ENCODE measurements around the gene ELL.

The ELL gene

DNA sequence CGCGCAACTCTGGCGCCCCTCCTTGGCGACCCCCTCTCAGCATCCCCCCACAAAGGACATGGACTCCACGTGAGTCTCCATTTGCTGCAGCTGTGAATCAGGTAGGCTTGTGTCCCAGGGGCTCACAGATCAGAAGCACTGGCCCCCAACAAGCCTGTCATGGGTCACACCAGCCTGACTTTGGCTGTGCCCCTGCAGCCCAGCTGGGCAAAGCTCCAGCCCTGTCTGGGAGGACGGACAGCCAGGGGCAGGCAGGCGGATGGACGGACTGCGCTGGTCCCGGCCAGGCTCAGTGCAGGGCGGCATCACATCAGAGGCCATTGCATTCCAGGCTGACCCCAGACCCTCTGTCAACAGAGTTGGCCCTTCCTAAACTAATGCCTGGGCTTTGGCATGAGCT lies 55.5 kb downstream of the ELL start:
- no peak for DNase-seq

DNA sequence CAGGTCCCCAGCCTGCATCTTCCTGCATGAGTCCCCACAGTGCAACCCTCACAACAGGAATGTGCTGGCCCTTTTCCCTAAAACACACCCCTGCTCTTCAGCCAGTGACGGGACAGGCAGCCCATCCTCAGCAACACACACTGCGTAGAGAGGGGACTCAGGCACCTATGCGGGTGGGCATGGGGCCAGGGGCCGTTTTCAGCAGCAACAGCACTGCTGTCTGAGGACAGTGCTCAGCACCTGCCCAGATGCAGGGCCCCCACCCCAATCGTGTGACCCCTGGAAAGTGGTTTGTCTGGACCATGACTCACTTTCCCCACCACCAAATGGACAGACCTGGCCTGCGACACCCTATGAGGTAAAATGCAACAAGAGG lies 55.9 kb downstream of the ELL start:
- no peak for DNase-seq

DNA sequence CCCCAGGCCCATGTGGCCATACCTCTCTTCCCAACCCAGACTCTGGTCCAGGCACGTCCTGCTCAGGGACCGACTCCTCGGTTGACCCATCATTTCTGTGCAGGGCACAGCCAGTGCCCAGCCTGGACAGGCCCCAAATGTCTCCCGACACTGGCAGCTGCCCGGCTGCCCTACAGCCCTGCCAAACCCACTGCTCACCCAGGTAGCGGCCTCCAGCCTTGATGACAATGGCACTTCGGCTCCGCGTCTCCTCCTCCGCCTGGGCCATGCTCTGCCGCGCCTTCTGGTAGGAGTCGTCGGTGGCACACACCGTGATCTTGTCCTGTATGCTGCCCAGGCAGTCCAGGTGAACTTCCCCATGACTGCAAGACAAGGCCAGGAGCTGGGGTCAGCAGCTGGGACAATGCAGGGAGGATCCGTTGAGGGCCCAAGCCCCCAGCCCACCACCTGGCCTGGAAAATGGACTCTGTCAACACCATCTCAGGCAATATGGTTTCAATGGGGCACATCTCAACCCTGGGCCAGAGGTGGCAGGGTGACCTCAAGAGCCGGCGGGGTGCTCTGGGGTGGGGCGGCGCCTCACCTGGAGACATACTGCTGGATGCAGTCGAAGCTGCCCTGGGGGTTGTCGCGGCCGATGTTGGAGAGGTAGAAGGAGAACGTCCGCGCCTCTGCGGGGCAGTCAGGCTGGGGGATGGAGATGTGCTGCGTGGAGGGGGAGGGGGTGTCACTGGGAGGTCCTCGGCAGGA lies 56.5 kb downstream of the ELL start:
- no peak for DNase-seq

DNA sequence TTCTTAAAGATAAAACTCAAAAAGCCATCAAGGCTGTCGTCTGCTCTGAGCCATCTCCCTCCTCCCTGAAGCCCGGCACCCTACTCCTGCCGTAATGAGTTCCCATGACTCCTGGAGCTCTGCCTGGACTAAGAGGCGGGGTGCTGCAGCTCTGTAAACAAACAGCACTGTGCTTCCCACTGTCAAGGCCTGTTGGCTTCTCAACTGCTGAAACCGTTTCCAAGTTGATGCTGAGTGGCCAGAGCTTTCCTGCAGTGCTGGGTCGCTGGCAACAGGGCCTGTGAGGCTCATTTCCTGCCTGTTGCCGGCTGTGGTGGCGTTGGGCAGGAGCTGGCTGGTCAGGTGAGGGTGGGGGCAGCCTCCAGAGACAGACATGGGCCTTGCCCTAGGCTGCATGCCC lies 57.2 kb downstream of the ELL start:
- DNase-seq = peak; percentile 18 to 76

DNA sequence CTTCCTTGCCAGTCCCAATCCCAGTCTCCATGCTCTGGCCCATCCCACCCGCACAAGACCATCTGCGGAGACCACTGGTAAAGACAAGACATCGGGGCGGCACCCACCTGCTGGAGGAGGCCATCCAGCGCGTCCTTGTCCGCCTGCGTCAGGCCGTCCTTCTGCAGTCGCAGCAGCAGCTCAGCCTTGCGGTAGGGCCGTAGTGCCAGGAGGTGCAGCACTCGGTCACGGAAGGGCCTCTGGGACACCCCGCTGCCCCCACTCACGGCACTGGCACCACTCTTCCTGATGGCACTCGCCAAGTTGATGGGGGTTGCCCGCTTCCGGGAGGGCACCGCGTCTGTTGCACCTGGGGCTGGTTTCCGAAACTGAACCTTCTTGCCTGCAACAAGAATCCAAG lies 60.4 kb downstream of the ELL start:
- DNase-seq = no peak

DNA sequence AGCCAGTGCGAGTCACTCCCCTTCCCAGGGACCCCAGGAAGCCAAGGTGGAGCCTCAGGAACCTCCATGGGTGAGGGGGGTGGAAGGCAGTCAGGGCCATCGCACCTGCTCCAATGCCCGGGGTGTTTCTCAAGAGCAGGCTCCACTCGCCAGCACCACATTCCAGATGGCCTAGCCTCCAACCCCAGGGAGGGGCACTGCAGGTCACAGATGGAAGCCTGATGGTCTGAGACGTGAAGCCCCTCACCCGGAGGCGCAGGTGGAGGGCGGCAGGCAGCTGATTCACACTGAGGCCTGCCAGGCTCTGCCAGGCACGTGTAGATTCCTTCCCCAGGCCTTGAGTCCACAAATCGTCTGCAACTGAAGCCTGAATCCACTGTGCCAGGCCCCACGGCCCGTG lies 61.0 kb downstream of the ELL start:
- DNase-seq = no peak

DNA sequence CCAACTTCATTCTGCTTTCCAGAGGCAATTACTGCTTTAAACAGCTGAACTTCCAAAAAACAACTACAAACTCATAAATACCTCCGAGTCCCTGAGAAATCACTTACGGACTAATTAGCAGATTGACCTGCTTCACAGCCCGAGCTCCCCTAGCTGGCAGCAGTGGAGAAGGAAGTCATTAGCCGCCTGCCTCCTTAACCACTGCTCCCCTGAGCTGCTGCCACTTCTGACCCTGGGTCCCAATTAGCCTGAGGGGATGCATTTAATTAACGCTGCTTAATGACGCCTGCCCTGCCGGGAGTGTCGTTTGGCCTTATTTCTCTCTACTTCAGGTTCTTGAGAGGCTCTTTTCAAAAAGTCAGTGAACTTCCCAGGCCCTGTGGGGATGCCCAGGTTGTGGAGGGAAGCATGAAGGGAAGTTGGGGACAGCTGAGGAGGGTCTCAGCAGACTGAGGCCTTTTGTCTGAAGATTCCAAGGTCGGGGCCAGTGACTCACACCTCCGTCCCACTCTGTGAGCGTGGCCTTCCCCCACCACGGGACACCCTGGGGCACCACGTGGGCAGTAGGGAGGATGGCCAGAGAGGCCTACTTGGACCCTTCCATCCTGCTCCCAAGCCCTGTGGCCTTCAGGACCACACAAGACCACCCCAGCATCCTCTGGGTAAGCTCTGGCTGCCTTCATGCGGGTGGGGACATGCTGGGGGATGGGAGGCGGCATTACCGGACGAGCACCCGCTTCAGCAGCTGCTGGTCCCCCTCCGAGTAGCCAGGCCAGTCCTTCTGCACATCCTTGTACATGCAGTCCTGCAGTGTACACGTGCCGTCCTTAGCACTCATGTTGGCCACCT lies 64.2 kb downstream of the ELL start:
- no peak for DNase-seq

DNA sequence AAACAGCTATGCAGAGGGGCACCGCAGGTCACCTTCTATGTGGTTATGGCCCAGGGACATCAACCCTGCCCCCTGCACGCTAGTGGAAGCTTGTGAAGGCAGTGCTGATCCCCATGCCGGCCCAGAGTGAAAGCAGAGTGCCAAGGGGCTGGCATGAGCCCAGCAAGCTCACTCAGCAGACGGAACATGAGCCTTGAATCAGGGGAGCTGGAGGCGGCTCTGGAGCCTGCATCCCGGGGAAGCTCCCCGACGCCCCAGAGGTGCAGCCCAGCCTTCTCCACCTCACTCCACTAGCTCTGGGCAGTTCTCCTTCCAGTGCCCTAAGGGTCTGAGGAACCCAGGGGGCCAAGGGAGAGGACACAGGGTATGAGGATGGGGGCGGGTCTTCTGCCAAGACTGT lies 64.9 kb downstream of the ELL start:
- peak; percentile 37 to 69 for DNase-seq

DNA sequence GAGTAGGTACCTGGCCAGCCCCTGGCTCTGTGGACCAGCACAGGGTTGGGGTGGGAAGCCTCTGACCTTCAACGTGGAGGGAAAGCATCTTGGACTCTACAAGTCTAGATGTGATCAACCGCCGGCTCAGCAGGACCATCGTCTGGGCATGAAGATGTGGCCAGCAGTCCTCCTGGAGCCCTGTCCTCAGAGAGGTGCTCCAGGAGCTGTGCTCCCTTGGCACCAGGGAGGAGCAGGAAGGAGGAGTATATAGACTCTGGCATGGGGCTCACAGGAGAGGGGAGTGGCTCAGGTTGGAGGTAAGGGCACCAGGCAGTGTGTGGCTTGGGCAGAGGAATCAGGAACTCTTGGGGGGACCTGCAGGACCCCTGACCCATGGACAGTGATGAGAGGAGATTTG lies 65.6 kb downstream of the ELL start:
- no peak for DNase-seq

DNA sequence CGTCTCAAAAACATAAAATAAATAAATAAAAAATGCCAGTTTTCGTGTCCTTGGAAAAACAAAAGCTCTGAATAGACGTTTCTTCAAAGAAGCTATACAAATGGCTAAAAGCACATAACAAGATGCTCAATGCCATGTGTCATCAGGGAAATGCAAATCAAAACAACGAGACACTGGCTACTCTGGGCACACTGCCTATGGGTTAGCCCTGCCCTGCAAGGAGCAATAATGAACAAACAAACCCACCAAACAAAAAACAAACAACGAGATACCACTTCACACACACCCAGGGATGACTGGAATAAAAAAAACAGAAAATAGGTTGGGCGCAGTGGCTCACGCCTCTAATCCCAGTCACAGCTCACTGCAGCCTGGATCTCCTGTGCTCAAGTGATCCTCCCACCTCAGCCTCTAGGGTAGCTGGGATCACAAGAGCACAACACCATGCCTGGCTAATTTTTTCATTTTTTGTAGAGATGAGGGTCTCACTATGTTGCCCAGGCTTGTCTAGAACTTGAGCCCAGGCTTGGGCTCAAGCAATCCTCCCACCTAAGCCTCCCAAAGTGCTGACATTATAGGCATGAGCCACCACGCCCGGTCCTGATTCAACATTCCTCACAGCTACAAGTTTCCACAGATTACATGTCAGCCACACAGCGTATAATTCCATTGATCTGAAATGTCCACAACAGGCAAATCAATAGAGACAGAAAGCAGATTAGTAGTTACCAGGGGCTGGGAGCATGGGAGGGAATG lies 68.4 kb downstream of the ELL start:
- no peak for DNase-seq

DNA sequence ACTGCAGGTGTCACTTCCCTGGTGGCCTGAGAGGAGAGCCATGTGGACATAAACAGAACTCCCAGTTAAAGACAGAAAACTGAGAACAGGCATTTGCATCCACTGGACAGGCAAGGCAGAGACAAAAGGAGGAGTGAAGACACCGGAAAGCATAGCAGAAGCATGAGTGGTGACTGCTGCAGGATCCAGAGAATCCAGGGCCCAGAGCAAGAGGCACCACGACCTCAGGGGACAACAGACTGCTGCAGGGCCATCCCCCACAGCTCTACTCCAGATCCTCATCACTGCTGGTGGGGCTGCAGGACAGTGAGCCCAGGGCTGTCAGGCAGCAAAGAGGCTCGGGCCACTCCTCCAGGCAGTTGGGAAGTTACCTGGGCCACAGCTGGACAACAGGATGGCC lies 69.5 kb downstream of the ELL start:
- DNase-seq = no peak

DNA sequence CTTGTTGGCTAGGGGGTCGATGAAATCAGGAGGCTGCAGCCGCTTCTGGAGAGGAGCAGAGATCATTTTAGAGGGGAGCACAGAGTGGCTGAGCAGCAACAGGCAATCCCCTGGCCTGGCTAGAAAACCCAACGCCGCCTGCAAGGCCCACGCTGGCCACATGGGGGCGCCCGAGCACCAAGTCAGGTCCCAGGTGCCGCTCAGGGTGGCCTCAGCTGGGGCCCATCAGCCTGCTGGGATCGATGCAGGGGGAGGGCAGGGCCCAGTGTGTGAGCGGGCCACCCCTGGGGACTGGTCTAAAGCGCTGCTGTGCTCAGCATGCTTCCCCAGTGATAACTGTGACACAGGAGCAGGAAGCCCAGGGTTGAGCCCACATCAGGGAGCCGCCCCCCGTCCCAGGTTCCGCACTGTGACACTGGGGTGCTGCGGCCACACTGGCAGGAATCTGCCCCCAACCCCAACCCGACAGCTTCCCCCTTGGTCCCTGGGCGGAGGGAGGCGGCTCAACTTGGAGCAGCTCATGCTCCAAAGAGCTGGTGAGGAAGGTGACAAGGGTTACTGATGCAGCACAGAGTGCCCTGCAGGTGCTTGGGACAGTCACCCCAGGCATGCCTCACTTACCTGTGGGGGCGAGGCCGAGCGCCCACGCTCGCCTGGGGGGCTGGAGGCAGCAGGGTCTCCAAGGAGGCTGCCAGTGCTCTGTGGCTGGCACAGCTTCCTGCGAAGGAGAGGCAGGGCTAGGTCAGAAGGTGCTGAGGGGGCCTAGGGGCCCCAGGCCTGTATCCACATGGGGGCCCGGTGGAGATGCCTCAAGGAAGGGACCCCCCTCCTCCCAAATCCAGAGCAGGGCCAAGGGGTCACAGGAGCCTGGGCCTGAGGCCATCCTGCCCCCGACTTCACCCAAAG lies 70.7 kb downstream of the ELL start:
- DNase-seq = peak; percentile 51 to 84

DNA sequence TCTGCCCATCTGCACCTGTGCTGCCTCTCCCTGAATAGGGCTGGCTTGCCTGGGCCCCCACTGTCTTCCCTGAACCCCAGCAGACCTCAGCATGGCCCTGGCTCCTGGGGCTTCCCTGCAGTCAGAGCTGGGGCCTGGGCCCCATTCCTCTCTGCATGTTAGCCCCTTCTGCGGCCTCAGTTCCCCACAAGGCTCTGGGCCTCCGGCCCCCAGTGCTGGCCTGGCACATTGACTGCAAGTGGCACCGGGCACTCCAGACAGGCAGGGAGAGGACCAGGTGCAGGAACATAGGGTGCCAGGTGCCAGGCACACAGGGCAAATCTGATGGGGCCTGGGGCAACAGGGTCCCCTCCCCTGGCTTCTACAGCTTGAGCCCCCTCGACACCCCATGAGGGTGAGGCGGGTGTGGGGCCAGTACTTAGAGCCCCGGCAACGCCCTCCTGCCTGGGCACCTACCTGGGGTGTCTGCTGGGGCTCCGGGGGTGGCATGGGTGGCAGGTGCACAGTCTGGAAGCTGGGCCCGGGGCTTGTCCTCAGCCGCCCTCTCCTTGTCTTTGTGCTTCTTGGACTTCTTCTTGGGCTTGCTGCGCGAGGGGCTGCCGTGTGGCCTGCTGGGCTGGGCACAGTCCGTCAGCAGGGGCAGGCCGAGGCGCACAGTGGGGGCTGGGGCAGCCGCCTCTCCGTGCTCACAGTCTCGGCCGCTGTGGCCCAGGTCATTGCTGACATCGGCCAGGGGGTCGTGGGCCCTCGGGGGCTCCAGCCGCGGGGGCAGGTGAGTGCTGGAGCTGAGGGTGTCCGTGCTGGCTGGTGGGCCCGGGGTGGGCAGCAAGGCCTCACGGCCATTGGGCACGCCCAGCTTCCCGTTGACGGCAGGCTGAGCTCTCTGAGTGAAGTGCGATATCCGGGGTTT lies 71.6 kb downstream of the ELL start:
- DNase-seq = no peak

DNA sequence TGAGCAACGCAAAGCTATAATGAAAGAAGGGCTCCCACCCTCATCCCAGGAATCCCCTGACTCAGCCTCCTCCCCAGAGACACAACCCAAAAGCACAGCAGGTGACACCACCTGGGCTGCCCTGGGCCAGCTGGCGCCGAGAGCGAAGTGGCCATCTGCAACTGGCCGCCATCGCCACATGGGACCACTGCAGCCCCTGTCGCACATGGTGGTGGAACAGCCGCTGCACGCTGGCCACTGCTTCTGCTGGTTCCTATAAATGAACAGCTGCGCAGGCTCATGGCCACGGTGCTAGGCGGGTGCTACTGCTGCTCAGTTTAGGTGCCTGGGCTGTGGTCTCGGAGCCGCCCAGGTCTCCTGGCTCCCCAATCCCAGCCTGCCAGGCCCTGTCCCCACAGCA lies 72.3 kb downstream of the ELL start:
- DNase-seq = no peak

DNA sequence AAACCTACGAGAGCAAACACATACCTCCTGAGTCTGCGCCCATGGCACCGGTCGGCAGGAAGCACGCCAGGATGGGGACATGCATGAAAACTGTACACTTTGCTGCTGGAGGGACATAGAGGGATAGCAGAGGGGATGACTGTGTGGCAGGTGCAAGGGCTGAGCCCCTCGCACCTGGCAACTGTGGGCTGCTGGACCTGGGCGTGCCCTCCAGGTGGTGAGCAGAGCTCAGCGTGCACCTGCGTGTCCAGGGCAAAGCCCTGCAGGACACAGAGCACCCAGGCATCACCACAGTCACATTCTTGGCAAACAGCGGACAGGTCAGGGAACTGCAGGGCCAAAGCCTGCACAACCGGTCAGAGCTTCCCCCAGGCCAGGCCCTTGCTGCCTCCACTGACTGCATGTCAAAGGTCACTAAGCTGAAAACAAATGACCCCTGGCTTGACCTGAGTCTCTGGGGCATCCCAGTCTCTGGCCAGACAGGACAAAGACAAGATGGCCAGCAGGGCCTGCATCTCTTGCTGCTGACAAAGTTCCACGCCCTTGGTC lies 75.0 kb downstream of the ELL start:
- DNase-seq = no peak

DNA sequence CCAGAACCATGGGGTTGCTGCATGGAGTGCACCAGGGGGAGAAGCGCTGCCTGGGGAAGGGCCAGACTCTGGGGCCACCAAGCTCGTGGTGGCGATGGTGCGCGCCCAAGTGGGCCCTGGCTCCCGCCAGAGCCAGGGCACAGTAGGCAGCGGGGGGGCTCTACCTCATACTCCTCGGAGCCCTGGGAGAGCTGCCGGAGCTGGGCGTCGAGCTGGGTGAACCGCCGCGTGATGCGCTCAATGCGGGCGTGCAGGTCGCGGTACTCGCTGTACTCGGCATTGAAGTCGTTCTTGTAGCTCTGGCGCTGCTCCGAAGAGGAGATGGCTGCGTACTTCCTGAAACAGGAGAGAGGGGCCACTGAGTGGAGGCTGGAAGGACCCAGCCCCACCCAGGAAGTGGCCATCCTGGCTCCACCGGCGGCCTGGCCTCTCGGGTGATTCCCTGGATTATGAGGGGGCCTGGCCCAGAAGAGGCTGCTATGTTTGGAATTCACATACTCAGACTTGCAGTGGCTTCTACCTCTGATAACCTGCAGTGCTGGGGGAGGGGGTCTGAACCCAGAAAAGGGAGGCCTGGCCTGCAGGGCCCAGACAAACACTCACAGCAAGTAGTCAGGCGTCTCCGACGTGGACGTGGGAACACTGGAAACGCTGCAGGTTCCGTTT lies 75.6 kb downstream of the ELL start:
- DNase-seq = no peak

DNA sequence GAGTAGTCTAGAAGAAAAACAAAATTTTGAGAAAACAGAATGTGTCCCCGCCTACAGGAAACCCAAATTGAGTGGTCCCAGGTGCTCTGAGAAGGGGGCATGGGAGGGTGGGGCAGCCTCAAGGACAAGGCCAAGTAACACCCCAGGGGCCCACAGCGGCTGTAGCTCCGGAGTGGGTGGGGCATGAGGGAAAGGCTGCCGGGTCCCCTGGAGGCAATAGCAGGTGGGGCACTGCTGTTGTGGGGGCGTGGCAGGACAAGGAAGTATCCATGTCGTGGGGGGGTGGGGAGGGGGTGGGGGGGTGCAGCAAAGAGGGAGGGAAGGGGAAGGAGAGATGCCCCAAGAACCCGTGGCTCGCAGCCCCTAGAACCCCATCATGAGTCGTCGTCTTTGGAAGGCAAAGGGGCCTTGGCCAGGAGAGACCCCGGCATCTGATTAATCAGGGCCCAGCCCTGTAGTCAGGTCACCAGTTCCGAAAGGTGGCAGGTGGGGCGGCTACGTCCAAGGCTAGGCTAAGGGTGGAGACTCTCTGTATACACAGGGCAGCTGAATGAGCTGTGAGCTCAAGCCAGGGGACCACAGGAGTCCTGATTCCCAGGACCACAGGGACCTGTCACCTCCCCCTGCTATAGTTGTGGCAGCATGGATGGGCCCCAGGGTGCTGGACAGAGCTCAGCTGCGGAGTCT lies 76.5 kb downstream of the ELL start:
- DNase-seq = no peak

DNA sequence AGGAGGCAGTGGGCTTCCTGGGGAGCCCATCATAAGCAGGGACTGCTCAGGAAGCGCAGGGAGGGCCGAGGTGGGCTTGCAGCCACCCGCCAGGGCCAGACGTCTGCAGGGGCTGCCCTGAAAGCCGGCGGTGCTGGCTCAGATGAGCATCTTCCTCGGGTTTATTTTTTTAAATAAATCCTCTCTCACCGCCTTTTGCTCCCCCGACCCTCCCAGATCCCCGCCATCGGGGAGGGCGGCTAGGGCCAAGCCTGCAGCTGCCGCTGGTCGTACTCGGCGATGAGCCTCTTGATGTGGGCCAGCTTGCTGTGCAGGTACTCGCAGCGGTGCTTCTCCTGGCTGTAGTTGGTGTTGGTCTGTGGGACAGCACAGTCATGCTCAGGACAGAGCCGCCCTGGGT lies 77.4 kb downstream of the ELL start:
- DNase-seq = no peak

DNA sequence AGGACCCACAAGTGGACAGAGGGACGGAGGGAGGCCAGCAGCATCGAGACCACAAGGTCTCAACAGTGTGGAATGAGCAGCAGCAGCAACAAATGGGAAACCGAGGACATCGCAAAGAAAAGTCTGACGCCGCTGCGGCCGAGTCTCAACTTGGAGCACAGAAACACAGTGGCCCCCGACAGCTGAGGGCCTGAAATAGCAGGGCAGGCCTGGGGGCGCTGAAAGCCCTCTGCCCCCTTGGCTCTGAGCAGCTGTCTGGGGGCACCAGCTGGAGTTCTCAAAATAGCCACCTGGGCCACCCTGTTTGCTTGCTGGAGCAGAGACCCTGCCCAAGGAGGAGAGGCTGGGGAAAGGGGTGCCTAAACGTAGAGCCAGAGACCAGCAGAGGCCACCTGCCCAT lies 78.0 kb downstream of the ELL start:
- DNase-seq = no peak

DNA sequence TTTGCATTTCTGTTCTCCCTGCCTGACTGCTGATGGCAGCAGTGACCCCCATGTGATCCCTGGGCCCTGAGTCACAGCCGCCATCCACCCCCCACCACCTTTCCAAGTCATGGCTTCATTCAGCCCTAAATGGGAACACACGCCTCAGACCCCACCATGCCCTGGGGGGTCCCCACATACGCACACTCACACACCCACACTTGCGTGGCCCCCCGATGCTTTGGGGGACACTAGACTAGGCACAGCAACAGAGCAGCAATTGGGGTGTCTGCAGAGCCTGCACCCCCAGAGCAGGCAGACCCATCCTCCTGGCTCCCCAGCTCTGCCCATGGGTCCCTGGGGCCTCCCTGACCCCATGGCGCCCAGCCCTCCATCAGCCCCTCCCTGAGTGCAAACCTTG lies 78.5 kb downstream of the ELL start:
- DNase-seq = no peak
